GM21576 (cell line): ENCODE data around the gene SIDT2.

ENCODE experiments used
- ATAC-seq: cut with Tn5 transposase; IDR thresholded peaks from one replicate; pipeline ENCODE4 v1.9.1; 2021; ENCODE audit warnings: mild to moderate bottlenecking, moderate library complexity; ENCODE audit not compliant: unreplicated experiment

SIDT2 gene

DNA sequence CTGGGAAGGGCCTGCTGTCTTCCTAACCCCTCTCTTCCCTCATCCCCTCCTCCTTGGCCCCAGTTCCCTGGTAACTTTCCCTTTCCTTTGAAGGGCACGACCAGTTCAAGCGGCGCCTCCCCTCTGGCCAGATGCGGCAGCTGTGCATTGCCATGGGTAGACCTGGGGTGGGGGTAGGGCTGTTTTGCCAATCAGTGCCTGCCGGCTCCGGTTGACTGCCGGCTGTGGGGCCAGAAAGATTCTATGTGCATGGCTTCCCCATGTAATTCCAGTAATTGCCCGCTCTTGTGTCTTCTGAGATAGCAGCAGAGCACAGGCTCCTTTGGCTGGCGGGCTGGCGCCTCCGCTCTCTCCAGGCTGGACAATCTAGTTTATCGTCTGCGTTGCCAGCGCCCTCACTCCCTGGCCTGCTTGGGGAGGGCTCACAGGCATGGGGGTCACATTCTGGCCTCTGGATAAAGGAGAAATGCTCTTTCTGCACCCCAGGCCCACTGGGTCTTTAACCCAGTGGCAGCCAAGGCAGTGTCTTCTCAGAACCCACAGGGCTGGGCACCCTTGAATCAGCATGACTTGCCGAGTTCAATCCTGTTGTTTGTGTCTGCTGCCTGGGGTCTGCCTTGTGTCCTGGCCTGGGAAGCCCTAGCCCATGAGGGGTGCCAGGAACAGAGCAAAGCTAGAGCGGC is 9.4 kb downstream of the SIDT2 start:
- no peak for ATAC-seq

DNA sequence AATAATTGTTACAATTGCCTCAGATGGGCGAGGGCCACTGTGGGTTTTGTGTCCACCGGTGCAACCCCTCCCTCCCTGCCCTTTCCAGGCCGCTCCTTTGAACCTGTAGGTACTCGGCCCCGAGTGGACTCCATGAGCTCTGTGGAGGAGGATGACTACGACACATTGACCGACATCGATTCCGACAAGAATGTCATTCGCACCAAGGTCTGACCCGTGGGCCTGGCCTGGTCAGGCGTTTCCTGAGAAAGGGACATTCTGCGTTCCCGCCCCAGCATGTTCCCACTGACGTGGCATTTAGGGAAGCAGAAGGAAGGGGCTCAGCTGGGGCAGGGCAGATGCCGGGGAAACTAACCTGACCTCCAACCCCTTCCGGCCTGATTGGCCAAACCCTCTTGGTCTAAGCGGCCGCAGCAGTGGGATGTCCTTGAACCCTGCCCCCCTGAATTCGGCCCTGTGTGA is 10.1 kb downstream of the SIDT2 start:
- ATAC-seq = no peak

DNA sequence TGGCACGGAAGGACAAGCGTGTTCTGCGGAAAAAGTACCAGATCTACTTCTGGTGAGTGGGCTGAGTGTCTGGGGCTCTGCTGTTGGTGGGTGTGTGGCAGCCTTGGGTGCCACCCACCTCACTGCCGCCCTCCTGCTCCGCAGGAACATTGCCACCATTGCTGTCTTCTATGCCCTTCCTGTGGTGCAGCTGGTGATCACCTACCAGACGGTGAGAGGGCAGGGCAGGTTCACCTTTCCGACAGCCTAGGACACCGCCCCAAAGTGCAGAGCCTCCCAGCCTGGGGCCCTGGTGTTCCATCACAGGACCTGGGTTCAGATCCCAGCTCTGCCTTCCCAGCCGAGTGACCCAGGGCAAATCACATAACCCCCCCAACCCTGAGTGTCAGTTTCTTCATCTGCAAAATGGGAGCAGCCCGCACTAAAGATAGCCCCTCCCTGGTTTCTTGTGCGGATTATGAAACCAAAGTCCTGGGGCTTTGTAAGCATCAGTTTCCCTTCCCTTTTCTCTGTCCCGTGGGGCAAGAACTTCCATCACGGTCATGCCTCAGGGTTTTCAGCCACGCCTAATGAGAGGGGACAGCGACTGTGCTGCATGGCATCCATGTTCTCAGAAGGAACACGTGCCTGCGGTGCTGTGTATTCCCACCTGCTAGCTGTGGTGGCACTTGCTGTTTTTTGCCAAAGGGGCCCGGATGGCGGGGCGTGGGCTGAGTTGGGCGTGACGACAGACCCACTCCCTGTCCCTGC is 10.8 kb downstream of the SIDT2 start:
- peak; percentile 67 for ATAC-seq

DNA sequence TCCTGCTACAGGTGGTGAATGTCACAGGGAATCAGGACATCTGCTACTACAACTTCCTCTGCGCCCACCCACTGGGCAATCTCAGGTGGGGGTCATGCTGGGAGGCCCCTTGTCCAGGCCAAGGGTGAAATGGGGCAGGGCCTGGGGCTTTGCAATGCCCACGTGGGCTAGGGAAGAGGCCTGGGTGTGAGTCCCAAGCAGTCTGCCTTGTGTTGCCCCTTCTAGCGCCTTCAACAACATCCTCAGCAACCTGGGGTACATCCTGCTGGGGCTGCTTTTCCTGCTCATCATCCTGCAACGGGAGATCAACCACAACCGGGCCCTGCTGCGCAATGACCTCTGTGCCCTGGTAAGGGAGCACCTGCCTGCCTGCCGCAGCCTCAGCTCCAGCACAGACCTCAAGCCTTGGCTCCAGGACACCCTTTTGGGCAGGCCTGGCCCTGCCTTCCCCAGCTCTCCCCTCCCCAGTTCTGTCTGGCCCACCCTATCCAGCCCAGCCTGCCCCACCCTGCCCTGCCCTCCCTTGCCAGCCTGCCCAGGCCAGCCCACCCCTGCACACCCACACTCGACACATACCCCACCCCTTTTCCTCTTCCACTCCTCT is 11.5 kb downstream of the SIDT2 start:
- ATAC-seq = no peak

DNA sequence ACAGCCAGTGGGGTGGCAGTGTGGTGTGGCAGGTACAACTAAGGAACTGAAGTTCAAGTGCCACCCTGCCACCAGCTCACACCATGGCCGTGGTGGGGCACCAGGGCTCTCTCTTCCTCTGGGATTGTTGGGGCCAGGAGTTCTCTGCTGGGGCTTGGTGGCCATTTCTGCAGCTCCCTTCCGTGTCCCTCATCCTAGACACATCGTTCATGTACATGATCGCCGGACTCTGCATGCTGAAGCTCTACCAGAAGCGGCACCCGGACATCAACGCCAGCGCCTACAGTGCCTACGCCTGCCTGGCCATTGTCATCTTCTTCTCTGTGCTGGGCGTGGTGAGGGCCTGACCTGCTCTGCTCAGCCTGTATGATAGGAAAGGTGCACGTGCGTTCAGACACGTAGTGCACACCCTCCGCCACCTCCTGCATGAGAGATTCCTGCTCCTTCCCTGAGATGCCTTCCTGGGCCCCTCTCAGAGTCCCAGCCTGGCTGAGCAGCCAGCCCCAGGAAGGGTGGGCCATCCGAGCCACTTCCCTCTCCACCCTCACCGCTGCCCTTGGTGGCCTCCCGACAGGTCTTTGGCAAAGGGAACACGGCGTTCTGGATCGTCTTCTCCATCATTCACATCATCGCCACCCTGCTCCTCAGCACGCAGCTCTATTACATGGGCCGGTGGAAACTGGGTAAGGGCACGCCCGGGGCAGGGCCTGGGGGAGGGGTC is 13.3 kb downstream of the SIDT2 start:
- no peak for ATAC-seq

DNA sequence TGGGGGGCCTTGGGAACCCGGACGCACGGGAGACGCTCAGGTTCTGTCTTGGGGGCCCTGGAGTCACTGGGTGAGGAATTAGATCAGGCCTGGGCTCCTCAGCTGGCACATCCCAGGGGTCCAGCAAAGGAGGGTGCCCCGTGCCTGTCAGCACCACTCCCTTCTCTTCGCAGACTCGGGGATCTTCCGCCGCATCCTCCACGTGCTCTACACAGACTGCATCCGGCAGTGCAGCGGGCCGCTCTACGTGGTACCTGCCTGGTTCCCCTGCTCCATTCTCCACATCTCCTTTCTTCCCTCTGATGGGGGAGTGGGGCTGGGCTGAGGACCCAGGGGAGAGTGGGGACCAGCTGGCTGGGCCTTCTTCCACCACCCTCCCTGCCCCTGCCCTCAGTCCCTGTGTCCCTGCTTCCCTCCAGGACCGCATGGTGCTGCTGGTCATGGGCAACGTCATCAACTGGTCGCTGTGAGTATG is 13.9 kb downstream of the SIDT2 start:
- no peak for ATAC-seq

DNA sequence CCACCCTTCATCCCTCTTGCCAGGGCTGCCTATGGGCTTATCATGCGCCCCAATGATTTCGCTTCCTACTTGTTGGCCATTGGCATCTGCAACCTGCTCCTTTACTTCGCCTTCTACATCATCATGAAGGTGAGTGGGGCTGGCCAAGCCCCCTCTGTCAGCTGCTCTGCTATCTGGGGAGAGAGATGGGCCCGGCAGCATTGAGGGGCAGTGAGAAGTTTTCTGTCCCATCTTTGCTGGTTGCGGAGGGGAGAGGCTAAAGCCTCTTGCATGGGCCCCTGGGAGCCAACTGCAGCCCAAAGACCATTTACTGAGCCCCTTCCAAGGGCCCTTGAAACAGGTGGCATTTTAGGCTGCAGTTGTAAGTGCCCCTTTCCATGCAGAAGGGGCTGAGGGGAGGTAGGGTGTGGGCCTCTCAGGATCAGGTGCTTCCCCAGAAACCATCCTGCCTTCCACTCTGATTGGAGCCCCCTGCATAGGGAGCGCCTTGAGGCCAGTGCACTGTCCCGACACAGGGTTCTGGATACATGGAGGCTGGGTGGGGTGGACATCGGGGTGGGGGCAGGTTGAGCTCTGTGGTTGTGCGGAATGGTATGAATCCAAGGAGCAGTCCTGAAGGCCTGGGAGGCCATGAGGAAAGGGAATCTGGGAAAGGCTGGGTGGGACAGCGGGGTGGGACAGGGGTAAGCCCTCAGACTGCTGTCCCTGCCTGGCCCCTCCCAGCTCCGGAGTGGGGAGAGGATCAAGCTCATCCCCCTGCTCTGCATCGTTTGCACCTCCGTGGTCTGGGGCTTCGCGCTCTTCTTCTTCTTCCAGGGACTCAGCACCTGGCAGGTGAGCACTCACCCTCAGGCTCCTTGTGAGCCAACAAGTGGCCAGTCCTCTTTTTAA is 14.8 kb downstream of the SIDT2 start:
- ATAC-seq = no peak

DNA sequence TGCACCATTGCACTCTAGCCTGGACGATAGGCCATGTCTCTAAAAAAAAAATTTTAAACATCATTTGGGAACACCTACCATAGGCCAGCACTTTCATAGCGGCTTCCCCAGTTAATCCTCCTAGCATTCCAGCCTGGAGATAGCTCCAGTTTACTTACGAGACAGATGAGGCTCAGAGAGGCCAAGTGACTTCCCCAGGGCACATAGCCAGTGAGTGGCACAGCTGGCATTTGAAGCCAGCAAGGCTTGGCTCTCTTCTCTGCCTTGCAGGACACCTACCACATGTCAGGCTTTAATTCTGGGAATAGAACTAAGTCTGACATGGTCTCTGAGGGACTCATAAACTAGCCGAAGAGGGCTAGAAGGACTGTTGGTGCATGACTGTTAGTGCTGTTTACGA is 15.7 kb downstream of the SIDT2 start:
- ATAC-seq = no peak

DNA sequence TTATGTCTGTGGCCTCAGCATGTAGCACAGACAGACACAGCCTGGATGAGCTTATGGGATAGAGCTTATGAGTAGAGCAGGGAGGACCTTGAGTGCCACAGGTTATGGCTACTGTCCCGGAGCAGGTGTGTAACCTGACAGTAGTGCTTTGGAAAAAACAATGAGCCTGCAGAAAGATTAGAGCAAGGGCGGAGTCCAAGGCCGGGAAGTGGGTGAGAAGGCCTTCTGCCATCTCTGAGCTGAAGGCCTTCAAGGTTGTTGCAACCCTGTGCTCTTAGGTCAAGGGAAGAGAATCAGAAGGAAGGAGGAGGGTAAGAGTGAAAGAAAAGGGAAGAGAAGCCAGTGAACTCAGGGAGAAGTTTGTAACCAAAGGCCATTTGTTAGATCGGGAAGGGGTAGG is 16.7 kb downstream of the SIDT2 start:
- no peak for ATAC-seq

DNA sequence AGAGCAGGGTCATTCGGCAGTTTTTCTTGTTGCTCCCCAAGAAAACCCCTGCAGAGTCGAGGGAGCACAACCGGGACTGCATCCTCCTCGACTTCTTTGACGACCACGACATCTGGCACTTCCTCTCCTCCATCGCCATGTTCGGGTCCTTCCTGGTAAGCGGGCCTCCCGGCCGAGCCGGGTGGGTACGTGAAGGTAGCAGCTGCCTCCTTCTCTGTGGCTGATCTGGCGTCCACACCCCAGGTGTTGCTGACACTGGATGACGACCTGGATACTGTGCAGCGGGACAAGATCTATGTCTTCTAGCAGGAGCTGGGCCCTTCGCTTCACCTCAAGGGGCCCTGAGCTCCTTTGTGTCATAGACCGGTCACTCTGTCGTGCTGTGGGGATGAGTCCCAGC is 17.2 kb downstream of the SIDT2 start:
- no peak for ATAC-seq

DNA sequence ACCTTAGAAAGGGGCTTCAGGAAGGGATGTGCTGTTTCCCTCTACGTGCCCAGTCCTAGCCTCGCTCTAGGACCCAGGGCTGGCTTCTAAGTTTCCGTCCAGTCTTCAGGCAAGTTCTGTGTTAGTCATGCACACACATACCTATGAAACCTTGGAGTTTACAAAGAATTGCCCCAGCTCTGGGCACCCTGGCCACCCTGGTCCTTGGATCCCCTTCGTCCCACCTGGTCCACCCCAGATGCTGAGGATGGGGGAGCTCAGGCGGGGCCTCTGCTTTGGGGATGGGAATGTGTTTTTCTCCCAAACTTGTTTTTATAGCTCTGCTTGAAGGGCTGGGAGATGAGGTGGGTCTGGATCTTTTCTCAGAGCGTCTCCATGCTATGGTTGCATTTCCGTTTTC is 18.5 kb downstream of the SIDT2 start:
- no peak for ATAC-seq

DNA sequence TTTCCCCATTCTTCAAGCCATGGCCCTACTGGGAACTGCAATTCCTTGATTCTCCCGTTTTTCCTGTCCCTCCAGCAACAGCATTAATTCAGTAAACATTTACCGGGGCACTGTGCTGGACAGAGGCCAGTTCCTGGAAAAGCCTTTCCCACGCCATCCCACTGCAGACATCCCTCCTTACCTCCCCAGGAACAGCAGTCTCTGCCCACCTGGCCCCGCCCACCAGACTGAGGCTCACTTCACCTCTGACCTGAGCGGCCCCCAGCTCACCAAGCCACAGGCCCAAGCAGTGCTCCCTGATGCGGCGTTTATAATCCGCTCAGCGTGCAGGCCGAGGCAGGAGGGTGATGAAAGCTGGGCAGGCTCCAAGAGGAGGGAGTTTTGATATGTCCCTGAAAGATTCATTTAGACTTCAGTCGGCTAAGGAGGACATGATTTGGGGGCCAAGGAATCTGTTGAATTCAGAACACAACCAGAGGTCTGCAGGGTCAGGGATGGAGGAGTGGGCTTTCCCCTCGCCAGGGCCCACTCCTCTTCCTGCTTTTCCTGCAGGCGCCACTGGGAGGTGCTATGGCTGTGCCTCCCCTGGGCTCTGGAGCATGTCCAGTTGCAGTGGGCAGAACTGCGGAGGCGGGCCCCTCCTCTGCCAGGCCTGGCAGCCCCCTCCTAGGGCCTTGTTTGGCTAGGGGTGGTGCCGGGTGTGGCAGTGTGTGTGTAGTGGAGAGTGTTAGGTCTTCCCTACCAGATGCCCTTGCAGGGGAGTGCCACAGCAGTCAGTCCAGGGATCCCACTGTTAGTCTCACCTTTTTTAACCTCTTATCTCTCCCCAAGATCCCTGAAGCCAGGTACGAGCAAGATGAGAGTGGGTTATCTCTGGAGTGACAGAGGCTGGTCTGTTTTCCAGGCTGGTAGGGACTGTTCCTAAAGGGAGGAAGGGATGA is 19.2 kb downstream of the SIDT2 start:
- no peak for ATAC-seq

DNA sequence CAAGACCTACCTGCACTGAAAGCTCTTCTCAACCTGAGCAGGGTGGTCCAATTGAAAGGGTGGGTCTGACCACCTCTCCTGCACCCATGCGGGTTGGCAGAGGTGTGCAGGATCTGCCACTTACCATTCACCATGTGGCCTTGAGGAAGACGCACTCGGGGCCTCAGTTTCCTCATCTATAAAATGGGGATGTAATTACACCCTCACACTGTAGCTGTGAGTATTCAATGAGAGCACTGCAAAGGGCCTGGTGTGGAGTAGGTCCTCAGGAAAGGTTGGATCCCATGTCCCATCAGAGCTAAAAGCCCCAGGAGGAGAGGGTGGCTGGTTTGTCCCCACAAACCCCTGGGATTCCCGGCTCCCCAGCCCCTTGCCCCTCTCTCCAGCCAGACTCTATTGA is 20.1 kb downstream of the SIDT2 start:
- ATAC-seq = no peak

DNA sequence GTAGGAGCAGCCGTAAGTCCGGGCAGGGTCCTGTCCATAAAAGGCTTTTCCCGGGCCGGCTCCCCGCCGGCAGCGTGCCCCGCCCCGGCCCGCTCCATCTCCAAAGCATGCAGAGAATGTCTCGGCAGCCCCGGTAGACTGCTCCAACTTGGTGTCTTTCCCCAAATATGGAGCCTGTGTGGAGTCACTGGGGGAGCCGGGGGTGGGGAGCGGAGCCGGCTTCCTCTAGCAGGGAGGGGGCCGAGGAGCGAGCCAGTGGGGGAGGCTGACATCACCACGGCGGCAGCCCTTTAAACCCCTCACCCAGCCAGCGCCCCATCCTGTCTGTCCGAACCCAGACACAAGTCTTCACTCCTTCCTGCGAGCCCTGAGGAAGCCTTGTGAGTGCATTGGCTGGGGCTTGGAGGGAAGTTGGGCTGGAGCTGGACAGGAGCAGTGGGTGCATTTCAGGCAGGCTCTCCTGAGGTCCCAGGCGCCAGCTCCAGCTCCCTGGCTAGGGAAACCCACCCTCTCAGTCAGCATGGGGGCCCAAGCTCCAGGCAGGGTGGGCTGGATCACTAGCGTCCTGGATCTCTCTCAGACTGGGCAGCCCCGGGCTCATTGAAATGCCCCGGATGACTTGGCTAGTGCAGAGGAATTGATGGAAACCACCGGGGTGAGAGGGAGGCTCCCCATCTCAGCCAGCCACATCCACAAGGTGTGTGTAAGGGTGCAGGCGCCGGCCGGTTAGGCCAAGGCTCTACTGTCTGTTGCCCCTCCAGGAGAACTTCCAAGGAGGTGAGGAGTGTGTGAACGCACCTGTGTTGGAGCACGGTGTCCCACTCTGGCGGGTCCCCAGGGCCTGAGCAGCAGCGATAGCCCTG is 20.7 kb downstream of the SIDT2 start, which contains the start of gene TAGLN:
TSS of gene TAGLN (plus strand) at position 318 of the 863 bp plus-strand sequence. CDS start 3,644 bp downstream, outside the sequence.
- ATAC-seq = no peak

DNA sequence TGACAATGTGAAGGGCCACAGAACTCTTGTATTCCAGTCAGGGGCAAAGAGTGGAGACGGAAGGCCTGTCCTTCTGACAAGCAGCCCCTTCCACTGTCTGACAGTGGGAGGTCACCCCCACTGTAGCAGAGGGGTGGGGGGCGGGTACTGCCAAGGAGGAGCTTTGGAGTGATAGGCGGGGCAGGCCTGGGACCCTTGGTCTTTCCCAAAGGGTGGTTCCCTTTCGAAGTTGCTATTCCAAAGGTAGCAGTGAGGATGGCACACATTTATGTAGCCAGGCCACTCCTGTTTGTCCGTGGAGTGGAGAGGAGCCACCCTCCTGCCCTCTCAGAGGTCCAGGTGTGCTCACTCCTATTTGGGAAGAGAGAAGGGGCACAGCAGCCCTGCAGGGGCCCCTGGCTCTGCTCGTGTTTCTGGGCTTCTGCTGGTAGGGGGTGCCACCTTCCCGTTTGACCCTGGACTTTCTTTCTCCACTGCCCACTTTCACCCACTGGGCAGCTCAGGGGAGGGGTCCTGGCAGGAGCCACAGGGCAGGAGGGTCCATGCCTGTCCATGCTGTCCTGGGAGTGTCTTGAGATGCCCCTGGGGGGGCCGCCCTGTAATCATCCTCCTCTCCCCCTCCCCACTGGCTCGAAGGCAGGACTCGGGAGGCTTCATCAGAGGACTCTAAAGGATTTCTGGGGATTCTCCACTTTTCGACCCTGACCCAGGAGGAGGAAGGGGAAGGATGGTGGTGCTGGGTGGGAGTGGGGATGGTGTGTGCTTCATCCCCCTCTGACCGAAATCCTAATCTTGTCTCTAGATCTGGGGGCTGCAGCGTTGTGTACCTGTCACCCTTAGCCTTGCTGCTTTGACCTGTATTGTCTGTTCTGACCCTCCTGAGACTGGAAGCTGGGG is 21.6 kb downstream of the SIDT2 start:
- ATAC-seq = no peak

DNA sequence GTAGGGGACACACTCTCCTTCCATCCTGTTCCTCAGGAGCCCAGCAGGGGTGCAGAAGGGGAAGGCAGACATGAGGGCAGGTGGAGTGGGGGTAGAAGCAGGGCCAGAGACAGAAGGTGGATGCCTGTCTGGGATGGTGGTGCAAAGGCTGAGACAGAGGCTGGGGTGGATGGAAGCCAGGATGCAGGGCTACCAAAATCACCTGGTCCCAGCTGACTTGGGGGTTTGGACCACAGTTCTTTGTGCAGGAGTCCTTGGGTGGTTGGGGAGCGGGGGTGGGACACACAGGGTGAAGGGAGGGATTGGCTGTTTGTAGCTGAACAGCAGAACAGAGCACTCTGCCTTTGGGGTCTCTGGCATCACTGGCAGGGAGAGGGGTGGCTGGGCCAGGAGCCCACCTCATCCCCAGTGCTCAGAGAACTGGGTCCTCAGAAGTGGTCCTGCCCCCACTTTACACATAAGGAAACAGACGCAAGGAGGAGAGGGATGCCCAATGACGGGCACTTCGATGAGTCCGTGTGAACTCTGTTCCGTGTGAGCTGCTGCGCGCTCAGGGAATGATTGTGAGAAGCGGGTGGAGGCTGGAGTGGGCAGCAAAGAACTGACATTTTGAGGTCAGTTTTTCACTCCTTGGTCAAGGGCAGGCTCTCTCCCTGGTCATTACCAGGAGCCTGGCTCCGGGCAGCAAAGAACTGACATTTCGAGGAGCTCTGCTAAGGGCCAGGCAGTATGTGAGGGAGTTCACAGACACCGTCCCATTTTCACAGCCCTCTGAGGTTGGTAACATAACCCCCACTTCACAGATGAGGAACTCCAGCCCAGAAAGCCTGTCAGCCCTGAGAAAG is 22.5 kb downstream of the SIDT2 start:
- no peak for ATAC-seq
